Neutrophil (primary cell): ENCODE results near the gene NTF3.

Experiments used
- H3K27ac ChIP-seq: fragments of 200-600 bp; sonication (generic); 2 replicates; pipeline ENCODE4 v1.5.1; 2016; ENCODE audit warnings: mild to moderate bottlenecking, moderate library complexity
- H3K27me3 ChIP-seq: fragments of 200-600 bp; sonication (generic); 2 replicates; pipeline ENCODE4 v1.6.0; 2016; ENCODE audit warnings: mild to moderate bottlenecking
- H3K36me3 ChIP-seq: fragments of 200-600 bp; sonication (generic); 2 replicates; pipeline ENCODE4 v1.5.1; 2017
- H3K4me1 ChIP-seq, 2 experiments: fragments of 200-600 bp in 1 of 2; sonication (generic) in 1 of 2; 1 replicate in 1 of 2; 2 replicates in 1 of 2; pipeline versions ENCODE4 v1.5.1 to v1.6.1; 2013 to 2016; ENCODE audit warnings: low read depth in 1 of 2, low read length in 1 of 2, mild to moderate bottlenecking in 1 of 2, moderate library complexity in 1 of 2; ENCODE audit not compliant: control insufficient read depth in 1 of 2, insufficient read depth in 1 of 2
- H3K4me3 ChIP-seq, 2 experiments: fragments of 200-600 bp in 1 of 2; sonication (generic) in 1 of 2; 1 replicate in 1 of 2; 2 replicates in 1 of 2; pipeline ENCODE4 v1.5.1; 2013 to 2016; ENCODE audit warnings: low read depth in 1 of 2, low read length in 1 of 2, mild to moderate bottlenecking in 1 of 2, moderate library complexity in 1 of 2
- H3K9me3 ChIP-seq: fragments of 200-600 bp; sonication (generic); 2 replicates; pipeline ENCODE4 v1.5.1; 2016
- CTCF ChIP-seq: fragments of 200-600 bp; sonication (generic); IDR thresholded peaks from 2 replicates; pipeline ENCODE4 v1.5.1; 2016; ENCODE audit warnings: antibody characterized with exemption

NTF3 gene

GRCh38 chr12:5461966-5462365 is 30.1 kb downstream of the NTF3 start:
- Histone ChIP-seq H3K9me3 (no peaks in the 10 kb centered on the region), H3K27me3 (no peaks in the 10 kb centered on the region), H3K36me3 (no peaks in the 10 kb centered on the region), H3K4me3 (no peak overlapping the region), H3K4me1 (no peaks in the 10 kb centered on the region), H3K27ac (no peak overlapping the region)
- no peak for TF ChIP-seq CTCF

GRCh38 chr12:5464096-5464495 is 32.2 kb downstream of the NTF3 start:
- Histone ChIP-seq H3K27me3 (peaks cover 4% of the 10 kb centered on the region), H3K9me3 (no peaks in the 10 kb centered on the region), H3K4me1 (no peaks in the 10 kb centered on the region), H3K36me3 (no peaks in the 10 kb centered on the region), H3K27ac (no peak overlapping the region), H3K4me3 (no peak overlapping the region)
- TF ChIP-seq CTCF, result no peak

GRCh38 chr12:5465384-5465783 is 33.5 kb downstream of the NTF3 start:
- Histone ChIP-seq H3K36me3 (no peaks in the 10 kb centered on the region), H3K27me3 (peaks cover 4% of the 10 kb centered on the region), H3K4me1 (no peaks in the 10 kb centered on the region), H3K27ac (no peak overlapping the region), H3K9me3 (no peaks in the 10 kb centered on the region), H3K4me3 (no peak overlapping the region)
- no peak for TF ChIP-seq CTCF

GRCh38 chr12:5466521-5466960 is 34.6 kb downstream of the NTF3 start:
- Histone ChIP-seq H3K4me1 (no peaks in the 10 kb centered on the region), H3K36me3 (no peaks in the 10 kb centered on the region), H3K9me3 (no peaks in the 10 kb centered on the region), H3K4me3 (no peak overlapping the region), H3K27ac (no peak overlapping the region), H3K27me3 (peaks cover 4% of the 10 kb centered on the region)
- no peak for TF ChIP-seq CTCF

- Histone ChIP-seq H3K27me3 (peaks cover 4% of the 10 kb centered on the region), H3K27ac (no peak overlapping the region), H3K4me1 (no peaks in the 10 kb centered on the region), H3K36me3 (no peaks in the 10 kb centered on the region), H3K4me3 (no peak overlapping the region), H3K9me3 (no peaks in the 10 kb centered on the region)
- no peak for TF ChIP-seq CTCF
Measured at GRCh38 chr12:5467931-5468330, 36.0 kb downstream of the NTF3 start.

- H3K27me3 ChIP-seq, result peaks cover 4% of the 10 kb centered on the region
- H3K36me3 ChIP-seq, result no peaks in the 10 kb centered on the region
- H3K4me3 ChIP-seq, result no peak overlapping the region
- no peaks in the 10 kb centered on the region for H3K9me3 ChIP-seq
- no peak overlapping the region for H3K27ac ChIP-seq
- TF ChIP-seq CTCF, result no peak
- no peaks in the 10 kb centered on the region for H3K4me1 ChIP-seq
Measured at GRCh38 chr12:5470221-5470620, 38.3 kb downstream of the NTF3 start.
